Epithelial cell of esophagus (primary cell): ENCODE measurements around the gene NT5C1B.

ENCODE experiments used
- DNase-seq: peaks from one replicate; pipeline ENCODE4 v3.0.0; 2010; ENCODE audit warnings: low read depth
- H3K4me3 ChIP-seq: 2 replicates; pipeline ENCODE4 v1.5.1; 2011; ENCODE audit warnings: mild to moderate bottlenecking, low read length, control low read depth
- TF ChIP-seq, protein P1 (sequence below): IDR thresholded peaks from 2 replicates; pipeline ENCODE4 v1.5.1; 2011; ENCODE audit warnings: low read depth, mild to moderate bottlenecking, low read length, control low read depth, inconsistent platforms; ENCODE audit not compliant: insufficient read depth; ENCODE audit errors: missing control alignments

The NT5C1B gene

DNA sequence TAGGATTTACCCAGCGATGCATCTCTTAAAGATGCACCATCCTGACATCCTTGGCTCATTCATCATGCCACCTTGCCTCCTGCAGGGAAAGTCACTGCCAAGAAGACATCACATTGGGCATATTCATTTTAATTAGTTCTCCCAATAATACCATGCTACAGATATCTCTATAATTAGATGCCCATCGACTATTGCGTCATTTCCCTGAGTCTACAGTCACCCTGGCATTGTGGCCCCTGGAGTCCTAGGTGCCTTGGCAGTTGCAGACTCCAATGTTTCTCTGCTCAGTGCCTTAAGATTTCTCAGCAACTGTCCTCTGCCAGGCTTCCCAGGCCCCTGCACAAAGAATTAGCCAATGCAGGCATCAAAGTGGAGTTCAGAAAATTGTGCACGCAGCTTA, 61.5 kb downstream of the NT5C1B start:
- no peak for DNase-seq
- no peak overlapping the region for H3K4me3 ChIP-seq
- TF ChIP-seq, protein P1, sequence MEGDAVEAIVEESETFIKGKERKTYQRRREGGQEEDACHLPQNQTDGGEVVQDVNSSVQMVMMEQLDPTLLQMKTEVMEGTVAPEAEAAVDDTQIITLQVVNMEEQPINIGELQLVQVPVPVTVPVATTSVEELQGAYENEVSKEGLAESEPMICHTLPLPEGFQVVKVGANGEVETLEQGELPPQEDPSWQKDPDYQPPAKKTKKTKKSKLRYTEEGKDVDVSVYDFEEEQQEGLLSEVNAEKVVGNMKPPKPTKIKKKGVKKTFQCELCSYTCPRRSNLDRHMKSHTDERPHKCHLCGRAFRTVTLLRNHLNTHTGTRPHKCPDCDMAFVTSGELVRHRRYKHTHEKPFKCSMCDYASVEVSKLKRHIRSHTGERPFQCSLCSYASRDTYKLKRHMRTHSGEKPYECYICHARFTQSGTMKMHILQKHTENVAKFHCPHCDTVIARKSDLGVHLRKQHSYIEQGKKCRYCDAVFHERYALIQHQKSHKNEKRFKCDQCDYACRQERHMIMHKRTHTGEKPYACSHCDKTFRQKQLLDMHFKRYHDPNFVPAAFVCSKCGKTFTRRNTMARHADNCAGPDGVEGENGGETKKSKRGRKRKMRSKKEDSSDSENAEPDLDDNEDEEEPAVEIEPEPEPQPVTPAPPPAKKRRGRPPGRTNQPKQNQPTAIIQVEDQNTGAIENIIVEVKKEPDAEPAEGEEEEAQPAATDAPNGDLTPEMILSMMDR, result no peak

DNA sequence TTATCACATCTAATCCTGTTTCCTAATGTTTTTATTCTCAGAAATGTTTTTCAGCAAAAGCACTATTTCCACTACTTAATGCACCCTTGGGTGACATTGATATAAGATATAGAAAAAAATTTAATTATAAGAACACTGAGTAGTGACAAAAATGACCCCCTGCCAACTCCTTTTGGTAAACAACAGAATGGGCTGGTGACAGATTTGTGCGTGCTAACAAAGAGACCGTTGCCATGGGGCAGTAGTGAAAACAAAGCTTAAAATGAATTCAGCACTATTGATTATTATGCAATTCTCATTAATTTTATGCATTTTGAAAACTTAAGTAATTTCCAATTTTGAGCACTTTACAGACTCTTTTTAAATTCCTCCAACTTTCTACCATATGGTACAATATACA, 62.0 kb downstream of the NT5C1B start:
- DNase-seq, result no peak
- H3K4me3 ChIP-seq, result no peak overlapping the region
- TF ChIP-seq, protein P1, result no peak

DNA sequence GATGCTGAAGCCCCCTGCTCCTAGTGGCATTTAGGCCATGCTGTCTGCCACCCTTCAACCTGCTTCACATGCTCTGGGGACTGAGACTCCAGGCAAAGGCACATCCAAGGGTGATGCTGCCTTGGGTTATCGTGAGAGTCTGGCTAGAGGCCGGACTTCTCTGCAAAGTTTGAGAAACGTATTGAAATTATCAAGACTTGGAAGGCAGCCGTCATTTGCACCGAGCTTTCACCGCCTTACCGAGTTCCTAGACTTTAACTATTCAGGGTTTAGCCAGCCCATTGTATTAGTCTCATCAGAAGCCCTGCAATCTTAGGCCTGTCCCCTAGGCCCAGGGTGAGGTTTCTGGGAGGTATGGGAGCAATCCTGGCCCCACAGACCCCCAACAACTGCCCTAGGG, 62.9 kb downstream of the NT5C1B start:
- DNase-seq, result no peak
- H3K4me3 ChIP-seq, result no peak overlapping the region
- TF ChIP-seq, protein P1, result no peak

DNA sequence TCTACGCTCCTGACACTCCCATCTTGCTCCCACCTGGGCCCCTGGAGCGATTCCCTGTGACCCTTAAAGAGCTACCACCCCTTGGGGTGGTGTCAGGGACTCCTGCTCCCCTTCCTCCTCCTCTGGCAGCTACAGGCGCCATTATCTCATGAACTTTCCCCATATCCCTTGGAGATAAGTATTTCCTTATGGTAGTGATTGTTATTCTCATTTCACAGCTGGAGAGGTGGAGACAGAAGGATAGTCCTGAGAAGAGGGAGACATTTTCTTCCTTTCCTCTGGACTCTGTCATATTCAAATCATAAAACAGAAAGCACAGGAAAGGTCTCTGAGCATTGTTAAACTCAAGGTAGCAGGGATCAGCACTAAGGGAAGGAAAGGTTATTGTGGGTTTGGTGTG, 63.5 kb downstream of the NT5C1B start:
- no peak overlapping the region for H3K4me3 ChIP-seq
- DNase-seq, result no peak
- TF ChIP-seq, protein P1, result no peak

DNA sequence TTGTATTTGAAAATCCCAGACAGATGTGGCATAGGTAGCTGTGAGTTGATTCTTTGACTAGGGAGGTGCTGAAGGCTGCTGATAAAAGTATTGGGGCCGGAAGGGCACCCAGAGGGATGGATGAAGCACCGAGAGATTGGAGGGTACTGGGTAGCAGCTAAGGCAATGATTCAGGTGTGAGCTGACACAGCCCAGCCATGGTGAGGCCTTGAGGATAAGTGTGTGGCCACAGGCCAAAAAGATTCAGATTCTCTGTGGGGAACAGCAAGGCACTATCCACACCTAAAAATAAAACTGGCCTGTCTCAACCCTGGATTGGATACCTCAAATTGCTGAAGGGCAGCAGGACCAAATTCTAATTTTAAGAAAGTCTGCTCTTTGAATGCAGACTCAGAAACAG, 64.1 kb downstream of the NT5C1B start:
- DNase-seq, result no peak

DNA sequence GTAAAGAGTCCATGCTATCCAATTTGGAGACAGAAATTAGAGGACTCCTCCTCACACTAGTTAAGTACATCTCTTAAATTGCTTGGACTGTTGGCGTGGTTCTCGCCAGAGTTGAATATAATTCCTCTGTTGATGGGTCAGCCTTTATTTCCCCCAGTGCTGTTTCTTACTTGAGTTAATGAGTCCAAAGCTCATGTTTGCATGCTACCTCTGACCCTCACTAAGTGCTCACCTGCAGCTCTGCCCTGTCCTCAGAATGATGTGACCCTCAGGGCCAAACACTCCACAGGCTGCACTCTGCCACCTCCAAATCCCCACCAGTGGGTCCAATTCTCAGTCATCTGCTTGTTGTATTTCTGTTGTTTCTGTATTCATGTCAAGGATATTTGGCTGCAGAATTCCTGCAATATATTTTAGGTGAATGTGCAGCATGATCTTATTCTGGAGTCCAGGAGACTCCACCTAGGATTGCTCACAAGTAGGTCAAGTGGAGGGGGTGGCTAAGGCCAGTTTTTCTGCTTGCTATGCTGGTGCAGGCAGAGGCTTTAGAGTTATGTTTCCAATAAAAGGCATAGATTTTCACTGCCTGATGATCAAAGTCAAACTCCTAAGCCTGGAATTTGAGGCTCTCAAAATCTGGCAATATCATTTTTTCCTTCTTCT, 66.8 kb downstream of the NT5C1B start:
- H3K4me3 ChIP-seq, result no peak overlapping the region
- TF ChIP-seq, protein P1, result no peak
- DNase-seq, result peak; percentile 46

More for the DNA sequence above, 64.1 kb downstream of the NT5C1B start:
- TF ChIP-seq, protein P1, result no peak
- no peak overlapping the region for H3K4me3 ChIP-seq

DNA sequence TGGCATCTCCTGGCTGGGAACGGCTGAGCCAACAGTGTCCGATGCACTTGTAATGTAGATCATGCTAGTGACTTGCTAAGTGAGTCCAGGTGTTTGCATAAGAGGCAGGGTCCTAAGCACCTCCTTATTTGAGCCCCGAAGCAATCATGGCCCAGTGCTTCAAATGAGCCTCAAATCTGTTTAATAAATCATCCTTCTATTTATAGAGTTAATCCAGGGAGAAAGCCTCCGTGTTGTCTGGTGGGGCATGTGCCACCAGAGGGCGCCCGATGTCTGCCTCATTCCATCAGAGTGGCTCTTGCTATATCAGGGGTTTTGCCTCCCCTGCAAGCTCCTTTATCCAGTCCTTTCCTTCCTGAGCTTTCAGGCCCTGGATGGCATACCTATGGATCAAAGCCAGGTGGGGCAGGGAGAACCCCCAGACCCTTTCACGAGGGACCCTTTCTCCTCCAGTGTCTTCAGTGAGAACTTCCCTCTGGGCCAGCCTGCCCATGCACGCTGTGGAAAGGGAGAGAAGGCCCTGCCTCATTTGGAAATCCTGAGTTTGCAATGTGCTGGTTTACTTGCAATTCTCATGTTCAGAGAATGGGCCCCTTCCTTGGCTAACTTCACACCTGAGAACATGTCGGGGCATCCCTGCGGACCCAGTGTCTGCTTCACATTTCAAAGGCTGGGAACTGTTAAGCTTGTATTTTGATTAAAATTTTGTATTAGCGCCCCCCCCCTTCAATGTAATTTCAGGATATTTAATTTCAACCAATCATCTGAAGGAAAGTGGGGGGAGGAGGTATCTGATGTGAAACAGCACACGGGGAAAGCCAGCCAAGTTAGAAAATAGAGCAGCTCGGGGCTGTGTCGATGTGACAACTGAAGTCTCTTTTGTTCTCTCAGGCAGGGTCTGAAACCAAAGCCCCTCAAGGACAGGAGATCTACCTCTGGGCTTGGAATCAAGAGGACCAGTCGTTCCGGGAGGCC, 68.6 kb downstream of the NT5C1B start:
- DNase-seq, result peak; percentile 73
- TF ChIP-seq, protein P1, result peak; percentile 94

More for the DNA sequence above, 68.6 kb downstream of the NT5C1B start:
- no peak overlapping the region for H3K4me3 ChIP-seq
